HepG2 (cell line): ENCODE results near the gene FGFR3. TPM values are rescaled to one million over a fixed set of nuclear protein-coding genes. Genes with fewer than 3 reads are reported as not detected.
A peak's percentile ranks its signal among the peaks of the same experiment; 100 is the strongest.

Experiments
- FOXC1 ChIP-seq: sonication (generic); formaldehyde crosslinking; IDR thresholded peaks from 2 replicates; pipeline ENCODE4 v1.8.0; 2022; ENCODE audit warnings: mild to moderate bottlenecking, missing genetic modification reagents, borderline replicate concordance
- NPAS2 ChIP-seq: sonication (generic); formaldehyde crosslinking; IDR thresholded peaks from 2 replicates; pipeline ENCODE4 v1.8.0; 2022; ENCODE audit warnings: mild to moderate bottlenecking, missing genetic modification reagents, borderline replicate concordance
- NR3C1 ChIP-seq: sonication (generic); formaldehyde crosslinking; IDR thresholded peaks from 2 replicates; pipeline ENCODE4 v1.4.0; 2020; ENCODE audit warnings: missing genetic modification reagents
- PAF1 ChIP-seq: IDR thresholded peaks from 2 replicates; pipeline ENCODE4 v1.6.1; 2016; ENCODE audit warnings: missing genetic modification reagents, missing compliant biosample characterization
- PHF8 ChIP-seq: sonication (generic); formaldehyde crosslinking; IDR thresholded peaks from 2 replicates; pipeline ENCODE4 v1.5.0; 2020; ENCODE audit warnings: missing genetic modification reagents
- PREB ChIP-seq: sonication (generic); formaldehyde crosslinking; IDR thresholded peaks from 2 replicates; pipeline ENCODE4 v1.4.0; 2020; ENCODE audit warnings: missing genetic modification reagents
- TBL1XR1 ChIP-seq: fragments of 150-350 bp; IDR thresholded peaks from 2 replicates; pipeline ENCODE4 v1.6.1; 2014; ENCODE audit warnings: borderline replicate concordance, low read length; ENCODE audit not compliant: partially characterized antibody
- TBP ChIP-seq: sonication (generic); formaldehyde crosslinking; IDR thresholded peaks from 2 replicates; pipeline ENCODE4 v1.5.0; 2020; ENCODE audit warnings: missing genetic modification reagents
- TOE1 ChIP-seq: sonication (generic); formaldehyde crosslinking; IDR thresholded peaks from 2 replicates; pipeline ENCODE4 v1.4.0; 2020; ENCODE audit warnings: mild to moderate bottlenecking, missing genetic modification reagents
- ZFP82 ChIP-seq: sonication (generic); formaldehyde crosslinking; IDR thresholded peaks from 2 replicates; pipeline ENCODE4 v1.5.1; 2020; ENCODE audit warnings: mild to moderate bottlenecking, missing genetic modification reagents, borderline replicate concordance
- ZNF10 ChIP-seq: sonication (generic); formaldehyde crosslinking; IDR thresholded peaks from 2 replicates; pipeline ENCODE4 v1.4.0; 2020; ENCODE audit warnings: mild to moderate bottlenecking, low read depth, missing genetic modification reagents, borderline replicate concordance
- ZNF136 ChIP-seq: sonication (generic); formaldehyde crosslinking; IDR thresholded peaks from 2 replicates; pipeline ENCODE4 v1.8.1; 2022; ENCODE audit warnings: low read depth, mild to moderate bottlenecking, moderate library complexity, missing genetic modification reagents
- ZNF367 ChIP-seq: sonication (generic); formaldehyde crosslinking; IDR thresholded peaks from 2 replicates; pipeline ENCODE4 v1.4.0; 2020; ENCODE audit warnings: missing genetic modification reagents, borderline replicate concordance
- ZNF503 ChIP-seq: sonication (generic); formaldehyde crosslinking; IDR thresholded peaks from 2 replicates; pipeline ENCODE4 v1.4.0; 2020; ENCODE audit warnings: missing genetic modification reagents
- ZNF549 ChIP-seq: sonication (generic); formaldehyde crosslinking; IDR thresholded peaks from 2 replicates; pipeline ENCODE4 v1.5.0; 2020; ENCODE audit warnings: missing genetic modification reagents
- ZNF558 ChIP-seq: sonication (generic); formaldehyde crosslinking; IDR thresholded peaks from 2 replicates; pipeline ENCODE4 v1.9.0; 2022; ENCODE audit warnings: mild to moderate bottlenecking, missing genetic modification reagents, borderline replicate concordance
- ZNF562 ChIP-seq: sonication (generic); formaldehyde crosslinking; IDR thresholded peaks from 2 replicates; pipeline ENCODE4 v1.8.0; 2022; ENCODE audit warnings: missing genetic modification reagents, borderline replicate concordance
- ZNF589 ChIP-seq: sonication (generic); formaldehyde crosslinking; conservative IDR thresholded peaks from 2 replicates; pipeline ENCODE4 v1.8.0; 2022; ENCODE audit warnings: mild to moderate bottlenecking, moderate library complexity, missing genetic modification reagents
- ZNF614 ChIP-seq: IDR thresholded peaks from 2 replicates; pipeline ENCODE4 v1.6.1; 2018; ENCODE audit warnings: missing biosample characterization, missing genetic modification reagents, inconsistent platforms, borderline replicate concordance
- ZNF674 ChIP-seq: sonication (generic); formaldehyde crosslinking; IDR thresholded peaks from 2 replicates; pipeline ENCODE4 v1.5.0; 2020; ENCODE audit warnings: low read depth, mild to moderate bottlenecking, missing genetic modification reagents
- ZNF772 ChIP-seq: sonication (generic); formaldehyde crosslinking; IDR thresholded peaks from 2 replicates; pipeline ENCODE4 v1.5.0; 2020; ENCODE audit warnings: mild to moderate bottlenecking, missing genetic modification reagents
- polyA plus RNA-seq, 8 experiments: library from polyadenylated mRNA; depleted of rRNA in 3 of 8; stranded (reverse) in 7 of 8; unstranded in 1 of 8; fragments of >200 nt; fragmentation: Illumina TruSeq in 4 of 8; extraction: Trizol in 4 of 8; gene quantifications; 2 replicates each; pipeline versions ENCODE4 v1.2.1 to v1.2.3, GENCODE V29; 2011 to 2016; ENCODE audit warnings: low read depth in 4 of 8, missing spikeins in 1 of 8, mixed read lengths in 1 of 8; ENCODE audit not compliant: insufficient read depth in 1 of 8
- total RNA-seq, 5 experiments: library from RNA; depleted of rRNA; stranded (reverse); fragments of >200 nt; fragmentation: Illumina TruSeq; extraction: Trizol; gene quantifications; 2 replicates each; pipeline ENCODE4 v1.2.3, GENCODE V29; 2016; ENCODE audit warnings: low read depth in 1 of 5
- TF ChIP-seq, protein P1 (sequence below): sonication (generic); formaldehyde crosslinking; IDR thresholded peaks from 2 replicates; pipeline ENCODE4 v1.5.1; 2020; ENCODE audit warnings: mild to moderate bottlenecking, missing genetic modification reagents
- TF ChIP-seq, protein P2 (sequence below): sonication (generic); formaldehyde crosslinking; IDR thresholded peaks from 2 replicates; pipeline ENCODE4 v1.5.0; 2020; ENCODE audit warnings: missing genetic modification reagents

Gene FGFR3
- total and polyA plus RNA-seq, 2 of the 13 experiments (the other 11 are each of a cell fraction or from before 2014, with no cell fraction given): 103 to 109 TPM

- TF ChIP-seq, protein P1, sequence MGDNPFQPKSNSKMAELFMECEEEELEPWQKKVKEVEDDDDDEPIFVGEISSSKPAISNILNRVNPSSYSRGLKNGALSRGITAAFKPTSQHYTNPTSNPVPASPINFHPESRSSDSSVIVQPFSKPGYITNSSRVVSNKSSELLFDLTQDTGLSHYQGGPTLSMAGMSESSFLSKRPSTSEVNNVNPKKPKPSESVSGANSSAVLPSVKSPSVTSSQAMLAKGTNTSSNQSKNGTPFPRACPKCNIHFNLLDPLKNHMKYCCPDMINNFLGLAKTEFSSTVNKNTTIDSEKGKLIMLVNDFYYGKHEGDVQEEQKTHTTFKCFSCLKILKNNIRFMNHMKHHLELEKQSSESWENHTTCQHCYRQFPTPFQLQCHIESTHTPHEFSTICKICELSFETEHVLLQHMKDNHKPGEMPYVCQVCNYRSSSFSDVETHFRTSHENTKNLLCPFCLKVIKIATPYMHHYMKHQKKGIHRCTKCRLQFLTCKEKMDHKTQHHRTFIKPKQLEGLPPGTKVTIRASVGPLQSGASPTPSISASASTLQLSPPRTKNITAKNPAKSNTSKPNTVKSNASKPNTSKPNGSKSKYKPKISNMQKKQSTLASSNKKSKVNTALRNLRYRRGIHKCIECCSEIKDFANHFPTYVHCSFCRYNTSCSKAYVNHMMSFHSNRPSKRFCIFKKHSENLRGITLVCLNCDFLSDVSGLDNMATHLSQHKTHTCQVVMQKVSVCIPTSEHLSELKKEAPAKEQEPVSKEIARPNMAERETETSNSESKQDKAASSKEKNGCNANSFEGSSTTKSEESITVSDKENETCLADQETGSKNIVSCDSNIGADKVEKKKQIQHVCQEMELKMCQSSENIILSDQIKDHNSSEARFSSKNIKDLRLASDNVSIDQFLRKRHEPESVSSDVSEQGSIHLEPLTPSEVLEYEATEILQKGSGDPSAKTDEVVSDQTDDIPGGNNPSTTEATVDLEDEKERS: no peak
- no peak for TF ChIP-seq ZNF558 (CRISPR knock-in tag)
- peak; percentile 75; the same call in 1 of the 2 replicates for TF ChIP-seq ZNF367 (CRISPR knock-in tag)
- no peak for TF ChIP-seq PREB (CRISPR knock-in tag)
- TF ChIP-seq TBL1XR1: no peak
- no peak for TF ChIP-seq PAF1 (CRISPR knock-in tag)
- no peak for TF ChIP-seq ZNF589 (CRISPR knock-in tag)
- peak; percentile 75; the same call in 1 of the 2 replicates for TF ChIP-seq ZNF614 (CRISPR knock-in tag)
- no peak for TF ChIP-seq NPAS2 (CRISPR knock-in tag)
- no peak for TF ChIP-seq ZNF10 (CRISPR knock-in tag)
- TF ChIP-seq NR3C1 (CRISPR knock-in tag): no peak
- TF ChIP-seq ZNF549 (CRISPR knock-in tag): no peak
- no peak for TF ChIP-seq TOE1 (CRISPR knock-in tag)
- no peak; the same call in 1 of the 2 replicates for TF ChIP-seq ZNF674 (CRISPR knock-in tag)
- TF ChIP-seq ZFP82: no peak
- no peak; the same call in 1 of the 2 replicates for TF ChIP-seq ZNF503 (CRISPR knock-in tag)
- 0 out of 2 replicates have a peak, but pooled peaks have one; percentile 33 for TF ChIP-seq TBP (CRISPR knock-in tag)
- peak; percentile 57 for TF ChIP-seq PHF8 (CRISPR knock-in tag)
- peak; percentile 88; the same call in 1 of the 2 replicates for TF ChIP-seq ZNF772
- no peak for TF ChIP-seq ZNF136 (CRISPR knock-in tag)
- no peak for TF ChIP-seq ZNF562 (CRISPR knock-in tag)
- peak; percentile 83; the same call in 1 of the 2 replicates for TF ChIP-seq FOXC1
- TF ChIP-seq, protein P2, sequence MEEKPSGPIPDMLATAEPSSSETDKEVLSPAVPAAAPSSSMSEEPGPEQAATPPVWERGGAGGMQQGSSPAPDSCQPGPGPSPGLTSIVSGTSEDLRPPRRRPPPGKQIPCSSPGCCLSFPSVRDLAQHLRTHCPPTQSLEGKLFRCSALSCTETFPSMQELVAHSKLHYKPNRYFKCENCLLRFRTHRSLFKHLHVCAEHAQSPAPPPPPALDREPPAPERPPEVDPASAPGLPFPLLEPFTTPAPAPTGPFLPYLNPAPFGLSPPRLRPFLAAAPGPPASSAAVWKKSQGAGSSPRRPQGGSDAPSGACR: peak; percentile 63
Measured at GRCh38 chr4:1766106-1767060, 26.7 kb upstream of the FGFR3 start (continued).
